Activated CD4-positive, alpha-beta T cell treated with anti-CD3 and anti-CD28 coated beads, Interleukin-2, Interleukin-6, amounts not matched to agents 100 ng/mL and 50 ng/mL, durations not matched to agents 16 hours and 8 hours (primary cell): ENCODE results near the gene FAM24B.

Experiments used
- DNase-seq: peaks from one replicate; pipeline ENCODE4 v3.0.0-alpha.2; 2020

The FAM24B gene

DNA sequence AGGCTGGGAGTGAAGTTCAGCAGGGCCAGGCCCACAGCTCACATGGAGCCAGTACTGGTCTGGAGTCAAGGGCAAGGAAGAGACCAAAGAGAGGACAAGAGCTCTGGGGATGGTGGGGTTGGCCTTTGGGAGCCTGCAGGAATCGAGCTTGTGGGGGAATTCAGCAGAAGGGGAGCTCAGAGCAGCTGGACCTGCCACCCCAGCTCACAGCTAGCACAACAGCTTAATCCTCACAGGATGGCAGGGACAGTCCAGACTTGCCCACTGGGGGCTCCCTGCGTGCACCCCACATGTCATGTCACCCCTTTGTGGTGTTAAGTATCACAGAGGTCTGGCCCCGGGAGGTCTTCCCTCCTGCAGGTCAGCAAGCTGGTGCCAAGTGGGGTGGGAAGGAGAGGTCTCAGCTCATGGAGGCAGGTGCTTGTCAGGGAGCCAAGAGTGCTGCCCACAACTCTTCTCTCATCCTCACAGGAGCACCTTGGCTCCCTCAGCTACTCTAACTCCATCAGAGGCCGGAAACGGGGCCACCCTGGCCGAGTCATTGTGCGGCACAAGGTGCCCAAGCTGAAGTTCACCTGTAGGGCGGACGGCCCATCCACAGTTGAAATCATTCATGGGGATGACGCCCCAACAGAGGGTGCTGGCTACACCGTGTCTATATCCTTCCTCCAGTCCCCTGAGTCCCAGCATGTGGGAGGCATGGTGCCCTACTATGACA is 56.2 kb downstream of the FAM24B start:
- no peak for DNase-seq

DNA sequence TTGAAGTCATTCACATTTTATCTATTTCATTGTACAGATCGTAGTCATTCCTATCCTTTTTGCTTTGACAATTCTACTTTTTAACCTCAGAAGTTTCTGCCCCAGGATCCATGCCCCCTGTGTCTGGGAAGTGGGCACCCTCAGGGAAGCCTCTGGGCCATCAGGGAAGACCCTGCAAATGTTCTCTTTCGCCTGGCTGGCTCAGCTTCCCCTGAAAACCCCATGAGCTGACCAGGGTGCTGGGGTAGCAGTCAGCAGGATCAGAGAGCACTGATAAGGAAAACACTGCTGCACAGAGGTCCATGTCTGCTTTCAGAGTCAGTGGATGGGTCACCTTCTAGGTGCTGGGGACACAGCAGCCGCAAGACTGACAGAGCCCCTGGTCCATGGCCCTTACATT is 57.6 kb downstream of the FAM24B start:
- no peak for DNase-seq

DNA sequence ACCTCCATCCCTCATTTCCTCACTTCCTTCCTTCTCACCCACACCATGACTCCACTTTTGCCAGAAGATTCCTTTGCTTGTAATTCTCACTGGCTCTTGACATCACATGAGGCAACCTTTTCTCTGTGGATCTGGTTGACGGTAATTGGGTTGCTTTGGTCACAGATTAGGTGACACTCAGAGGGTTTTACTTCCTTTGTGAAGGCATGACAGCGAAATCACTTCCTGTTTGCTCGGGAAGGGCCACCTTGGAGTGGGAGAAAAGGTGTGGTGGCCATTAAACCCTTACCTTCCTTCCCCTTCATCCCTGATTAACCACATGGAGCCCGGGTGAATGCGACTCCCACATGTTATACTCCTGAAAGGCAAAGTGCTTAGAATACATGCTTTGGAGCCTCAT is 63.9 kb downstream of the FAM24B start:
- DNase-seq: no peak

DNA sequence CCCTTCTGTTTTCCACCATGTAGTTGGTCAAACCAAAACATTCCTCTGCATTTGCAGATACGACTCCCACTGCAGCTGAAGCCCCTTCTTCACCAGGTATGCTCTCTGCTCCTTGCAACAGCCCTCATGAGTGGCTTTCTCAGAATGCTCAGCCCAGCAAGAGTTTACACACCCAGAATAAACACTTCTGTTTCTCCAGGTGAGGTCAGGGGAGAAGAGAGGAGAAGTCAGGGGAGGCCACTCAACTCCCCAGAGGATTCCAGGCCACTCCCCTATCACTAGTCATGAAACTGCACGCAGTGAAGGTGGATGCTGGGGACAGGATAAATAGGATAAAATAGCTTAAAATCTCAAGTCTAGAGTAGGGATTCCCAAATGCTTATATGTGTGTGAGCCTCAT is 64.9 kb downstream of the FAM24B start:
- no peak for DNase-seq

DNA sequence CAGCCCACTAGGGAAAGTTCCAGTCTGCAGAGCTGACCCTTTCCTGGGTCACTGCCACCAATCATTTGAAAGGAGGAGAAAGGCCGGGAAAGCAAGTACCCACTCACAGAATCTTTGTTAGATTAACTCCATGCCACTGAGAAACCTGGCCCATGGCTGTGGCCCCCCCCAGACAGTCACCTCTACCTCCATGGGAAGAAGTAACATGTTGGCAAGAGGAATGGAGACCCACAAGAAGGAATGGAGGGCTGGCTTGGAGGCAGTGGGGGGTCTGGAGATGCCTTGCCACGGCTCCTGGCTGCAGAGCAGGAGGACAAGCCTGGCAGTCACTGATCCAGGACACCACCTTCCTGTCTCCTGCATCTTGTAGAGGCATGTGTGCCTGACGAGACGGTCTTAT is 66.6 kb downstream of the FAM24B start:
- DNase-seq: no peak

DNA sequence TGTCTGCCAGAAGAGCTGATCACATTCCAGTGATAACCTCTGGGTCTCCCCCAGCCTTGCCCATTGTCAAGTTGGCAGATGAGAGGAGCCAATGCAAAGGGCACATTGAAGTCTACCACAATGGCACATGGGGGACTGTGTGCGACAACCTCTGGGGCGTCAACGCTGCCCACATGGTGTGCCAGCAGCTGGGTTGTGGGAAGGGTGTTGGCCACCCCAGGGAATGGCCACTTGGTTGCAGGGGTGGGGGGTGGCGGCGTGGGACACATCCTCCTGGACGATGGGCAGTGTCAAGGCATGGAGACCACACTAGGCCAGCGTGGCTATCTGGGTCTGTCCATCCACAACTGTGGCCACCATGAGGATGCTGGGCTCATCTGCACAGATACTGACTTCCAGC is 77.1 kb downstream of the FAM24B start:
- DNase-seq: no peak
